GM19239 (cell line): Measurements from ENCODE around the gene SNX27.
"Not testable (repeated sequence)": the region's sequence is repeated elsewhere in the genome, so short reads cannot be mapped to it uniquely, and the experiment has no call there.

Experiments used
- DNase-seq: peaks from one replicate; pipeline ENCODE4 v3.0.0; 2011; ENCODE audit warnings: low spot score; ENCODE audit not compliant: insufficient read length
- FAIRE-seq: peaks from 2 replicates; lab custom pipeline; 2011; peaks lifted over from hg19 to GRCh38; lab: Jason Lieb, UNC

The SNX27 gene

DNA sequence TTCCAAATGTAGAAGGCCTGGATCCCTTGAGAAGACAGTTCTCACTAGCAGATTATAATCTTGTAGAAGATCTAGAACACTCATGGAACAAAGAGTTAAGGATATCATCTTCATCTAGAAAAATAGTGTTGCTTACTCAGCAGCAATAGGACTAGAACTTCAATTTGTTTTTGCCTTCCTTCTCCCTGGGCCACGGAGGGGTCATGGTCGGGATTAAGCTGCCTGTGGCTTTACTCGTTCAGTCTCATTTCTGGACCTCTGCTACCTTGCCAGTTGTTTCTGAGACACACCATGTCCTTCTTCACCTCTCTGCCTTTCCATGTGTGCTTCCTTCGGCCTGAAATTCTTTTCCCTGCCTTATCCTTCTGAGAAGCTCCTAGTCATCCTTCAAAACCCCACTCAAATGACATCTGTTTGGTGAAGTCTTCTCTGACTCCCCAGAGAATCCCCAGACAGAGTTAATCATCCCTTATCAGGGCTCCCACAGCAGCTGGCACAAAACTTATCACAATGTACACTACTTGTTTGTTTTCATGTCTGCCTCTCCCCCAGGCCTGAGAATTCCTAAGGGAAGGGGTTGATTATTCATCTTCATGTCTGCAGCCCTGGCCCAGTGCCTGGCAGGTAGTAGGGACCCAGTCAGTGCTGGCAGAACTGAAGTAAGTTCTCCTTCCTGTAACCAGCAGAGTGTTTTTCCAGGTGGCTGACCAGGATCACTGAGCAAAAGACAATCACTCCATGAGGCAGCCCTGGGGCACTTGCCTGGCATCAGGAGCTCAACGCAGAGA, 15.5 kb upstream of the SNX27 start:
- DNase-seq (no peak), FAIRE-seq (no peak)

DNA sequence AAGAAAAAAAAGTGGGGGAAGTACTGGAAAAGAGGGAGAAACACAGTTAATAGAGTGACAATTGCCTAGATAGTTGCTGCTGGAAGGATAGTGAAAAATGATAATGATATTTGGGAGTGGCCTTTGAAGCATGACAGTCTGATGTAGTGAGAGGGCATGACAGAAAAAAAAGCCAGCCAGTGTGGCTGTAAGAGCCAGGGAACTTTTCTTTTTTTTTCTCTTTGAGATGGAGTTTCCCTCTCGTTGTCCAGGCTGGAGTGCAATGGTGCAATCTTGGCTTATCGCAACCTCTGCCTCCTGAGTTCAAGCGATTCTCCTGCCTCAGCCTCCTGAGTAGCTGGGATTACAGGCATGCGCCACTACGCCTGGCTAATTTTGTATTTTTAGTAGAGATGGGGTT, 9.3 kb upstream of the SNX27 start:
- not testable (repeated sequence) for DNase-seq, FAIRE-seq

- no peak for FAIRE-seq
- DNase-seq: no peak
Observed at GRCh38 chr1:151604291-151604690, 7.6 kb upstream of the SNX27 start.

DNA sequence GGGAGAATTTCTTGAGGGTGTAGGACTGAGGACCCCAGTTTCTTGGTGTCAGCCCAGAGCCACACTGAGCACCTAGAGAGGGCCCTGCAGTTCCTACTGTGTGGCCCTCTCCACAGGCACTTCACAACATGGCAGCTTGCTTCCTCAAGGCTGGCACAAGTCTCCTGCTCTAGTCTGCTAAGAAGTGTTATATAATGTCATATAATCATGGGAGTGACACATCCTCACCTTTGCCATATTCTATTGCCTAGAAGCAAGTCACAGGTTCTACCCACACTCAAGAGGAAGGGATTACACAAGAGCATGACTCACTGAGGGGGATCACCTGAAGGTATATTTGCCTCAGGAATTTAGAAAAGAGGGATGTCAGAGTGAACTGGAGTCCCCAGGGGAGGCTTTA, 5.5 kb upstream of the SNX27 start:
- no peak for DNase-seq
- no peak for FAIRE-seq

- no peak for DNase-seq
- FAIRE-seq: no peak
Observed at GRCh38 chr1:151606857-151607256, 5.0 kb upstream of the SNX27 start.

GRCh38 chr1:151610142-151610541, 1.7 kb upstream of the SNX27 start:
- FAIRE-seq (no peak), DNase-seq (no peak)

DNA sequence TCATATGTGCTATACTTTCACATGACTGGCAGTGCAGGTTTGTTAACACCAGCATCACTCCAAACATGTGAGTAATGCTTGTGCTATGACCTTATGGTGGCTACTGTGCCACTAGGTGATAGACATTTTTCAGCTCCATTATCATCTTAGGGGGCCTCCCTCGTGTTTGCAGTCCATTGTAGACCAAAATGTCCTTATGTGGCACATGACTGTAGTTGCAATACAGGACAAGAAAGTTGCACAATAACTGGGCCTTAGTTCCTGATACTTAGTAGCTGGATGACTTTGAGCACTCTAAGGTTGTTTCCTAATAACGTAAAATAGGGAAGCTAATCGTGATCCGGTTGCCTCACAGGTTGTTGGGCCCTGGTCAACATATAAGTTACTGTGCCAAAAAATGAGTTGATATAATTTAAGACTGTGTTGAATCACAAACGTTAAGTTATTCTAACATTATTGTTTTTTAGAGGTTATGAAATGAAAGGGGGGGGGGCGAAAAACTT, 511 bp upstream of the SNX27 start:
- no peak for DNase-seq

GRCh38 chr1:151612501-151613281, 841 bp downstream of the SNX27 start:
- DNase-seq (no peak), FAIRE-seq (peak; percentile 47)

More for the DNA sequence above, 511 bp upstream of the SNX27 start:
- no peak for FAIRE-seq

DNA sequence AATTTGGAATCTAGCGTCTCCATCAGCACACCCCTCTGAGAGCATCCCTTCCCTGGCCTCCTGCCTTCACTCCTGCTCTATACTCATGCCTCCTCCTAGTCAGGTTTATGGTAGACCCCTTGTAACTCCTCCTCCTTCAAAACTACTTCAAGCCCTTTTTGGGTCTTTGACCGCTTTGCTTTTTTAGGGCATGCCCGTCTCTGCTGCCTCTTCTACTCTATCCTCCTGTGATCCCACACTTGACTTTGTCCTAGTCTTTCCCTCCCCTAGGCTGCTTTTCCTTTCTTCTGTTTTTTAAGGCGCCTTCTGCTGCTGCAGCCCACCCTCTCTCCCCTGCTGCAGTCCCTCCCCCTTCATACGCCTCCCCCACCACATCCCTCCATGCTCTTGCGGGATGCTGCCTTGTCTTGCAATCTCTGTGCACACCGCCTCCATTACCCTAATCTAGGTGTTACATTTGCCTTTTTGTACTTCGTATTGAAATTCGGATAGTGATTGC, 1.5 kb downstream of the SNX27 start:
- DNase-seq (no peak), FAIRE-seq (no peak)

DNA sequence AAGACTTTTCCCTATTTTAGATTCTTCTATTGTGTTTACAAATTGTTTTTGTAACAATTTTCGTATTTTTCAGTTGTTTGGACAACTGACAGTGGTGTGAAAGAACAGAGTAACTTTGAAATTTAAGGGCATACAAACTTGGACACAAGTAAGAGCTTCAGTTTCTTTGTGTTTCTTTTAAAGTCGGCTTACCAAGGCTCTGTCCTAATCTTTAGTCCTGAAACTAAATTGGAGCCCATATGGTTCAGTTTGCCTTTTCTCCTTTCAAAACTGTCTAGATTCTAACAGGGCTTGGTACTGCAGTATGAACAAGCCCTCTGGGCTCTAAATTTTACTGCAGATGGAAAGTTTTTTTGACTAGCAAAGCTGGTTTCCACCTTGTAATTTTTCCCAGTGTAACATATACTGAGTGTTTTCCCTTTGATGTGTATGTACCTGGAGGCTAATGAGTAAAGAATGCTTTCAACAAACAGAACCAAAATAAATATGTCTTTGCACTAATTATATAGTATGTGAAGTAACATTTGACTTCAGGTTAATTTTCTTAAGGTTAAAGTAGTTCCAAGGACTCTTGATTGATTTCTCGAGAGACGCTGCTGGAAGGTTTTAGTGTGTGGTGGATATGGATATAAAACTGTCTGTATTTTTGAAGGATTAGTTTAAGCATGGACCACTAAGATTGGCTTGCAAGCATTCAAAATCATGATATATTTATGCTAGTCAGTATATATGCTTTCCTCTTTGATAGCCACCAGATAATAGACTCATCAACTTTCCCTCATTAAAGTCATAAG, 4.1 kb downstream of the SNX27 start:
- FAIRE-seq (no peak), DNase-seq (no peak)

DNA sequence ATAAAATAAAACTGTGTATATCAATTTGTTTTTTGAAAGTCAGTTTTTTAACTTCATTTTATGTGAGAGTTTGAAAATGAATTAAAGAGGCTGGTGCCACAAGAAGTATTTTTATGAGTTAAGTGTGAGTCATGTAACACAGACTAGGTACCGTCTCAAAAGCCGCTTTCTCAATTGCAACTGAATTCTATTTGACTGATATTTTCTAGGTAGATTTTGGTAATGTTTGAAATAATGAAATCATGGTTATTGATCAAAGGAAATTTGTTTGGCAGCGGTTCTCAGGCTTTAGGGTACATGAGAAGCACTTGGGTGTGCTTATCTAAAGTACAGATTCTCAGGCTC, 4.6 kb downstream of the SNX27 start:
- DNase-seq (no peak), FAIRE-seq (no peak)

DNA sequence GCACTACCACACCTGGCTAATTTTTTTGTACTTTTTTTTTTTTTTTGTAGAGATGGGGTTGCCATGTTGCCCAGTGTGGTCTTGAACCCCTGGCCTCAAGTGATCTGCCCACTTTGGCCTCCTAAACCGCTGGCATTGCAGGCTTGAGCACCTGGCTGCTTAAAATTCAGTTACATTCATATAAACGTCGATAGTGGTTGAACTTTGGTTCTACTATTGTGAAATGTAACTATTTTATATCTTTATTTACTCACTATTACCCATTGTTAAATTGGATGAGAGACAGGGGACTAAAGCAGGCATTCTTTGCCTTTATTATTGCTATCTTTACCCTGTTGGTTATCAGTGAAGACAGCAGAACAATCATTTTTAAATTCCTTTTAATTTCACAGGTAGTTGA, 6.2 kb downstream of the SNX27 start:
- FAIRE-seq (no peak), DNase-seq (no peak)

DNA sequence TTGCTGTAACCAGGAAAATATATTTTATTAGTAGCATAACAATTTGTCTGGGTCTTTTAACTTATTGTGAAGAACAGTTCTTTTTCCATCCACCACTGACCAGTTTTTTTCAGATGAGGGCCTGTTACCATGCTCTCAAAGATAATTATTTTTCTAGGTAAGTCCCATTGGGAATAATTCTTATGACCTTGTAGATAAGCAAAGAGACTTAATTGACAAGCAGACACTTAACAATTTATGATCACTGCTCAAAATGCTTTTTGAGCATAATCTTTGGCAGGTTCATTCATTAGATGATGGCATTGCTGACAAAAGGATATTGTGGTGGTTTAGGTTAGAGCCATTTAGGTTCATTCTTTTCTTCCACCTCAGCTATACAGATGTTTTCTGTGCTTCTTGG, 6.6 kb downstream of the SNX27 start:
- FAIRE-seq (no peak), DNase-seq (no peak)

GRCh38 chr1:151618996-151619395, 7.1 kb downstream of the SNX27 start:
- not testable (repeated sequence) for FAIRE-seq, DNase-seq

- DNase-seq: no peak
- FAIRE-seq: no peak
Observed at GRCh38 chr1:151619489-151620093, 7.7 kb downstream of the SNX27 start.

DNA sequence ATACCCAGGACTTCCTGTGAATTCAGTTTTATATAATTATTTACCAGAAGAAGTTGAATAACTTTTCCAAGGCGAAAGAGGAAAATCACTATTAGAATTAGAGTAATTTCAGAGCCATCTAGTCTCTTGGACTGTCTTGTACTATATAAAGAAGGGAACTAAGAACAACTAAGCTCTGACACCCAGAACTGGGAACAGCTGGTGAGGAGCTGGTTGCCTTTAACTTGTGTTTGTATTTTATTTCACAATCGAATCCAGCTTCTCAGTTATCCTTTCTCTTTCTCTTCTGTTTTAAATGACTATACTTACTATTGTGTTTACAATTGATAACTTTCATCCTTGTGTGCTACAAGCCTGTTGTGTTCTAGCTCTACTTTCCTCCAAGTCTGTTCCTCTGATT, 8.4 kb downstream of the SNX27 start:
- no peak for FAIRE-seq
- no peak for DNase-seq

GRCh38 chr1:151621351-151621750, 9.5 kb downstream of the SNX27 start:
- no peak for FAIRE-seq

DNA sequence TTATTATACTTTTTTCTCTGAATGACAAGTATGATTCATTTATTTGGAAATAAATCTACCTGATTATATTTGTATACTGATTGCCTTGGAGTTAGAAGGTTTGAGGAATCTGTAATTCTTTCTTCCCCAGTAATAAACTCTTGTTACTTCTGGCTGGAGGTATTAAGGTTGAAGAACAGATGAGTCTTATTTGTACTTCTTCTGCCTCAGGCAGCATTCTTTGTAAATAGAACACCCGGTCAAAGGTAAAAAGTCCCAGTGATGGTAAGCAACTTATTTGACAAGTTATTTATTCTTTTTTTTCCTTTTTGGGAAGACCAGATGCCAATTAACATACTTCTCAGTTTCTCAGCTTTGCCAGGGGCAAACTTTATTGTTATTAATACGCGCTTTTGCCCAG, 12.9 kb downstream of the SNX27 start:
- no peak for FAIRE-seq
- no peak for DNase-seq

More at GRCh38 chr1:151621351-151621750, 9.5 kb downstream of the SNX27 start:
- no peak for DNase-seq

DNA sequence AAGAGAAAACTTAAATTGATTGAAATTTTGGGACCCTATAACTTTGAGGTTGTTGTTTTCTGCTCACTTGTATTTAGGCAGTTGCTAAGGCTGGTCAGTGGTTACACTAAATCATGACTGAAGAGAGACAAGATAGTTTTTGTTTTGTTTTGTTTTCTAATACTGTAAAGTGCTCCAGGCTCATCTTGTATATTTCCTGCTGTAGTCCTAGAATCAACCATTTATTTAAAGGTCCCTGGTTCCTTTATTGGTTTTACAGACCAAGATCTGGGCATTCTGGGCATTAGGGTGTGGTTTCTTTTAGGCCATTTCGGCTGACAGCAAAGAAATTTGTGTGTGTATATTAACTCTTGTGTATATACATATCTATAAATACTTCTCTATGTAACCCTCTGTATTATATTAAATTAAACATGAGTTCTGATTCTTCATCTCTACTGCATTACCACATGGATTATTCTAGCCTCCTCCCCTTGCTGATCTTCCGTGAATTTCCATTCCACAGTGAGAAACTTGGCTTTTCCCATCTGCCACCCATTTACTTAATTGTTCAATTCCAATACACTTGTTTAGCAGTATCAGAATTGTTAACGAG, 15.0 kb downstream of the SNX27 start:
- FAIRE-seq (no peak), DNase-seq (no peak)

GRCh38 chr1:151629278-151629677, 17.4 kb downstream of the SNX27 start:
- DNase-seq (no peak), FAIRE-seq (no peak)
